Measurements from ENCODE around the gene PTPRCAP.
A peak's percentile ranks its signal among the peaks of the same experiment; 100 is the strongest.

The PTPRCAP gene

GRCh38 chr11:67469508-67469811 lies 32.0 kb upstream of the PTPRCAP start:
- TF ChIP-seq, protein P1, sequence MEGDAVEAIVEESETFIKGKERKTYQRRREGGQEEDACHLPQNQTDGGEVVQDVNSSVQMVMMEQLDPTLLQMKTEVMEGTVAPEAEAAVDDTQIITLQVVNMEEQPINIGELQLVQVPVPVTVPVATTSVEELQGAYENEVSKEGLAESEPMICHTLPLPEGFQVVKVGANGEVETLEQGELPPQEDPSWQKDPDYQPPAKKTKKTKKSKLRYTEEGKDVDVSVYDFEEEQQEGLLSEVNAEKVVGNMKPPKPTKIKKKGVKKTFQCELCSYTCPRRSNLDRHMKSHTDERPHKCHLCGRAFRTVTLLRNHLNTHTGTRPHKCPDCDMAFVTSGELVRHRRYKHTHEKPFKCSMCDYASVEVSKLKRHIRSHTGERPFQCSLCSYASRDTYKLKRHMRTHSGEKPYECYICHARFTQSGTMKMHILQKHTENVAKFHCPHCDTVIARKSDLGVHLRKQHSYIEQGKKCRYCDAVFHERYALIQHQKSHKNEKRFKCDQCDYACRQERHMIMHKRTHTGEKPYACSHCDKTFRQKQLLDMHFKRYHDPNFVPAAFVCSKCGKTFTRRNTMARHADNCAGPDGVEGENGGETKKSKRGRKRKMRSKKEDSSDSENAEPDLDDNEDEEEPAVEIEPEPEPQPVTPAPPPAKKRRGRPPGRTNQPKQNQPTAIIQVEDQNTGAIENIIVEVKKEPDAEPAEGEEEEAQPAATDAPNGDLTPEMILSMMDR (IDR thresholded peaks at IDR 0.05; ENCODE audit: insufficient read depth, low read length, missing control alignments), result no peak
- no peak for DNase-seq (ENCODE audit: low read depth, low spot score)
- POLR2A ChIA-PET, result interaction anchor here (3.1 kb wide), 1 partner anchor 68 kb away, joined by 12 read pairs; the partner anchor contains the start of gene PPP1CA
- CTCF ChIA-PET, result interaction anchor here (0.6 to 2.8 kb wide), 3 partner anchors 68 to 124 kb away, joined by 4 to 18 read pairs (median 14); partner anchors contain the start of gene PPP1CA
- peak overlapping the region; percentile 69 for H3K4me3 ChIP-seq (ENCODE audit: low read depth, low read length)

DNA sequence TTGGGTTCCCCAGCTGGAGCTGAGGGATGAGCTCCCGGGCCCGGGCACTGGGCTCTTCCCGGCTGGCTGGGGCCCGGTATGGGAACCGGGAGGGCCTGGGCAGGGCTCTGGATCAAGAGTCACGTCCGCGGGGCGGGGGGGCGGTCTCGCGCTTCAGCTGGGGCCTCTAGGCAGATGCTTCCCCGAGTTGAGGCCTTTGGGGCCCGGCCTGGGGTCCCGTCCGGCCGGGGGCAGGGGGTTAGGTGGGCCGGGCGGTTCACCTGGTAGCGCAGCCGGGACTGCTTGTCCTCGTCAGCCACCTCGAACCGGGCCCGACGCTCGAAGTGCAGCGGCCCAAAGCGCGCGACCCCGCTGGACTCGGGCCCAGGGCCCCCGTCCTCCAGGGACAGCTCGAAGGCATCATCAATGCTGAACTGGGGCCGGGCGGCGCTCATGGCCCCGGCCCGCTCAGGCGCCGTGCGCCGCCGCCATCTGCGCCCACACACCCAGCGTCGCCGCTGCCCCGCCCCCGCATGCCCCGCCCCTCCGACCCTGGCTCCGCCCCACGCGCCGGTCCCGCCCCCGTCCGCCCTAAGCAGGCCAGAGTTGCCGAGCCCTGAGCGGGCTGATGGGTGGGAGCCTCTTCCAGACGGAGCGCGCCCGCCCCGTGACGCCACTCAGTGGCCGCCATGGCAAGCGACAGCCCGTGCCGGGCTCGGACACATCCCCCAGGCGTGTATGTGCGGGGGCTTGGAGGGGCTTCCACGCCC lies 31.5 kb upstream of the PTPRCAP start, which contains the start of gene TMEM134:
TMEM134 (minus strand) TSS at position 493 of the 749 bp plus-strand sequence; CDS start at position 434, 59 bp downstream.
- peak; percentile 19 for DNase-seq (ENCODE audit: low read depth, low spot score)
- ChIA-PET POLR2A (interaction anchor here (1.0 to 3.1 kb wide), 4 partner anchors 10 to 123 kb away, joined by 3 to 12 read pairs (median 6); partner anchors contain the start of genes PPP1CA and PTPRCAP), CTCF (interaction anchor here (0.6 to 2.8 kb wide), 10 partner anchors 14 to 161 kb away, joined by 3 to 18 read pairs (median 4); partner anchors contain the start of genes AIP, NUDT8, PPP1CA and RPS6KB2)
- TF ChIP-seq, protein P1 (IDR thresholded peaks at IDR 0.05; ENCODE audit: insufficient read depth, low read length, missing control alignments), result peak; percentile 71
- H3K4me3 ChIP-seq (ENCODE audit: low read depth, low read length), result peak within 1 kb of the TSS; percentile 79

DNA sequence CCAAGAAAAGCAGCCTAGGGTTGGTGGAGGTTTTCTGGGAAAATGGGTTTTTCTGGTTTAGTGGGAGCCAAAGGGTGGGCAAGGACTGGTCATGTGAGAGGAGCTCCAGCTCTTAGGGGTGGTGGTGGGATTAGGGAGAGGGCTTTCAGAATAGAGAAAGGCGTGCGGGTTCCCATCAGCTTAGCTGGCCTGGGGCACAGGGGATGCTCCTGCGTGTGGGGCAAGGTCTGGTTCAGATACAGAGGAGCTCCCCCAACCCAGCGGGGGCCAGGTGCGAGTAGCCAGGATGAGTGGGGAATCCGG lies 30.9 kb upstream of the PTPRCAP start:
- POLR2A ChIA-PET, result interaction anchor here (1.0 to 3.1 kb wide), 4 partner anchors 9 to 122 kb away, joined by 3 to 12 read pairs (median 6); partner anchors contain the start of genes PPP1CA and PTPRCAP
- peak overlapping the region; percentile 79 for H3K4me3 ChIP-seq (ENCODE audit: low read depth, low read length)
- no peak for DNase-seq (ENCODE audit: low read depth, low spot score)

DNA sequence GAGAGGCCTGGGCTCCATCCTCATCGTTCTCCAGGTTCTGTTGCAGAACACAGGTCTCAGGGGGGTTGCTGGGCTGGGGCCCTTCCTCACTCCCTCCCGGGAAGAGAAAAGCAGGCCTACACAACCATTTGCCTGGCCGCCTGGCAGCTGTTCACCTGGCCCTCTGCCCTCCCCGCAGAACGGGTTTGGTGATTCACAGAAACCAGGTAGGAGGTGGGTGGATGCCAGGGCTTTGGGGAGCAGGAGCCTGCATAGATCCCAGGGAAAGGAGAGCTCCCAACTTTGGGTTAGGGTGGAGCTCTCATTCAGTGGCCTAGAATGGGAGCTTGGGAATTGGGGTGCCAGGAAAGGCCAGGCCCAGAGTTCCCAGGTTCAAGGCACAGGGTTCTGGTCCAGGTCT lies 30.6 kb upstream of the PTPRCAP start:
- DNase-seq (ENCODE audit: low read depth, low spot score), result no peak
- H3K4me3 ChIP-seq (ENCODE audit: low read depth, low read length), result peak overlapping the region; percentile 79
- CTCF ChIA-PET, result interaction anchor here (0.6 to 2.8 kb wide), 11 partner anchors 15 to 162 kb away, joined by 3 to 18 read pairs (median 4); partner anchors contain the start of genes AIP, NUDT8, PPP1CA and RPS6KB2
- POLR2A ChIA-PET, result interaction anchor here (1.0 to 3.1 kb wide), 4 partner anchors 9 to 122 kb away, joined by 3 to 12 read pairs (median 6); partner anchors contain the start of genes PPP1CA and PTPRCAP
- TF ChIP-seq, protein P1 (IDR thresholded peaks at IDR 0.05; ENCODE audit: insufficient read depth, low read length, missing control alignments), result no peak

More for the DNA sequence above, 30.9 kb upstream of the PTPRCAP start:
- CTCF ChIA-PET, result interaction anchor here (0.6 to 2.8 kb wide), 11 partner anchors 15 to 162 kb away, joined by 3 to 18 read pairs (median 4); partner anchors contain the start of genes AIP, NUDT8, PPP1CA and RPS6KB2
- TF ChIP-seq, protein P1 (IDR thresholded peaks at IDR 0.05; ENCODE audit: insufficient read depth, low read length, missing control alignments), result no peak

DNA sequence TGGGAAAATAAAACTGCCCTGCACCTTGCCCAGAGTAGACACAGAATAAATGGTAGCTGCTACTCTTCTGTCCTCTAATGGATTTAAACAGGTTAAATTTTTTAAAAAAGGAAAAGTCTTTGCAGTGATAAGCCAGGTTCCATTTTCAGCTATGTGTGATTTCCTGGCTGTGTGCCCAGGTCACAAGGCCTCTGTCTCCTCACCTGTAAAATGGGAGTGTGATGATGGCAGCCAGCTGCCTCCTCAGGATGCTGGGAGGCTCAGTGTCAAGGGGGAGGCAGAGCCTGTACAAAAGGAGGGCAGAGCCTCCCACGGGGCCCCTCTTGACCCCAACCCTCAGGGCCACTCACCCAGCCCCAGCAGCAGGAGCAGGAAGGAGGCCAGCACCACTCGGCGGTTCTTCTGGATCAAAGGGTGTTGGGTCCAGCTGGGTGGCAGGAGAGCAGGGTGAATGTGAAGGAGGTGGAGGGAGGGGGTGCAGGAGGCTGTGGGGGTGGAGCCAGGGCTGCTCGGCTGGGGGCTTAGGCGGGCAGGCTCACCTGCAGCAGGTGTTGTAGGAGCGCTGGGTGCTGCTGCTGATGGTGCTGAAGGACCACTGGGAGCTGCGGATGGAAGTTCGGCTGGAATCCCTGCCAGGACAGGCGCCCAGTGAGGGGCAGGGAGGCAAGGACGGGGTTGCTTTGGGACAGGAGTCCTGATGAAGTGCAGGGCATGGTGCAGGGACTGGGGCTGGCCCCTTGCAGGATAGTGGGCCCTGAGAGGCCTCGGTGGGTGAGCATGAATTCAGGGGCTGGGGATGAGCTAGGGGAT lies 29.7 kb upstream of the PTPRCAP start:
- POLR2A ChIA-PET, result interaction anchor here (1.1 to 3.1 kb wide), 3 partner anchors 8 to 121 kb away, joined by 3 to 12 read pairs (median 8); partner anchors contain the start of gene PPP1CA
- no peak for DNase-seq (ENCODE audit: low read depth, low spot score)
- no peak overlapping the region; the same call in 1 of the 2 replicates for H3K4me3 ChIP-seq (ENCODE audit: low read depth, low read length)
- TF ChIP-seq, protein P1 (IDR thresholded peaks at IDR 0.05; ENCODE audit: insufficient read depth, low read length, missing control alignments), result no peak
- CTCF ChIA-PET, result interaction anchor here (1.5 to 2.8 kb wide), 5 partner anchors 39 to 122 kb away, joined by 4 to 14 read pairs (median 7); no protein-coding TSS in a partner anchor
